Measurements from ENCODE around the gene ABHD12.

Gene ABHD12

GRCh38 chr20:25327521-25328235, 63.0 kb downstream of the ABHD12 start:
- no CpG with 5 or more reads among the region's 7 CpGs for WGBS (ENCODE audit: extremely low coverage, insufficient coverage, low lambda C conversion rate)
- Histone ChIP-seq H3K4me3 (ENCODE audit: low read length) (no peak overlapping the region), H3K36me3 (ENCODE audit: control insufficient read depth, insufficient read depth, low read length) (no peaks in the 10 kb centered on the region), H2AK5ac (ENCODE audit: low read length) (no peak overlapping the region), H3K18ac (ENCODE audit: low read length) (no peak overlapping the region), H3K4ac (ENCODE audit: low read depth, low read length) (no peak overlapping the region), H3K4me1 (ENCODE audit: control insufficient read depth, low read depth, low read length) (peaks cover 2% of the 10 kb centered on the region), H3K27ac (ENCODE audit: low read depth, low read length) (no peak overlapping the region), H3K79me2 (ENCODE audit: control insufficient read depth, insufficient read depth, low read length) (no peaks in the 10 kb centered on the region), H2BK120ac (ENCODE audit: low read depth, low read length) (no peak overlapping the region), H3K56ac (ENCODE audit: low read length) (no peak overlapping the region), H3K9ac (ENCODE audit: low read length) (no peak overlapping the region), H4K5ac (ENCODE audit: low read length) (no peak overlapping the region), H3K4me2 (ENCODE audit: low read length) (no peak overlapping the region), H2BK15ac (replicated peaks; ENCODE audit: low read depth) (no peak overlapping the region), H4K8ac (ENCODE audit: low read depth, low read length) (no peak overlapping the region), H2BK5ac (ENCODE audit: low read length) (no peak overlapping the region), H3K27me3 (ENCODE audit: insufficient read depth, low read length, poor library complexity) (no peaks in the 10 kb centered on the region), H3K23ac (ENCODE audit: low read length) (no peak overlapping the region), H3K79me1 (ENCODE audit: low read length) (peaks cover 15% of the 10 kb centered on the region)
- no peak for DNase-seq

- Histone ChIP-seq H3K79me2 (ENCODE audit: control insufficient read depth, insufficient read depth, low read length) (no peaks in the 10 kb centered on the region), H3K4me2 (ENCODE audit: low read length) (no peak overlapping the region), H3K4ac (ENCODE audit: low read depth, low read length) (no peak overlapping the region), H3K56ac (ENCODE audit: low read length) (no peak overlapping the region), H2AK5ac (ENCODE audit: low read length) (no peak overlapping the region), H2BK120ac (ENCODE audit: low read depth, low read length) (no peak overlapping the region), H3K9ac (ENCODE audit: low read length) (no peak overlapping the region), H2BK5ac (ENCODE audit: low read length) (no peak overlapping the region), H4K5ac (ENCODE audit: low read length) (no peak overlapping the region), H3K4me1 (ENCODE audit: control insufficient read depth, low read depth, low read length) (peaks cover 2% of the 10 kb centered on the region), H3K27ac (ENCODE audit: low read depth, low read length) (no peak overlapping the region), H3K23ac (ENCODE audit: low read length) (no peak overlapping the region), H3K27me3 (ENCODE audit: insufficient read depth, low read length, poor library complexity) (no peaks in the 10 kb centered on the region), H3K4me3 (ENCODE audit: low read length) (no peak overlapping the region), H3K18ac (ENCODE audit: low read length) (no peak overlapping the region), H3K36me3 (ENCODE audit: control insufficient read depth, insufficient read depth, low read length) (no peaks in the 10 kb centered on the region), H4K8ac (ENCODE audit: low read depth, low read length) (no peak overlapping the region), H3K79me1 (ENCODE audit: low read length) (peaks cover 18% of the 10 kb centered on the region), H2BK15ac (replicated peaks; ENCODE audit: low read depth) (no peak overlapping the region)
- WGBS (ENCODE audit: extremely low coverage, insufficient coverage, low lambda C conversion rate): no CpG with 5 or more reads among the region's 2 CpGs
- no peak for DNase-seq
Measured at GRCh38 chr20:25325997-25326396, 64.6 kb downstream of the ABHD12 start.

- H3K9ac ChIP-seq (ENCODE audit: low read length): no peak overlapping the region
- H3K27ac ChIP-seq (ENCODE audit: low read depth, low read length): no peak overlapping the region
- peaks cover 18% of the 10 kb centered on the region for H3K79me1 ChIP-seq (ENCODE audit: low read length)
- no peak overlapping the region for H3K4me2 ChIP-seq (ENCODE audit: low read length)
- no peaks in the 10 kb centered on the region for H3K79me2 ChIP-seq (ENCODE audit: control insufficient read depth, insufficient read depth, low read length)
- H3K4me1 ChIP-seq (ENCODE audit: control insufficient read depth, low read depth, low read length): peaks cover 2% of the 10 kb centered on the region
- no peak for DNase-seq
- H4K5ac ChIP-seq (ENCODE audit: low read length): no peak overlapping the region
- no peak overlapping the region for H3K4me3 ChIP-seq (ENCODE audit: low read length)
- H3K18ac ChIP-seq (ENCODE audit: low read length): no peak overlapping the region
- H2AK5ac ChIP-seq (ENCODE audit: low read length): no peak overlapping the region
- H4K8ac ChIP-seq (ENCODE audit: low read depth, low read length): no peak overlapping the region
- no peak overlapping the region for H3K23ac ChIP-seq (ENCODE audit: low read length)
- H2BK15ac ChIP-seq (replicated peaks; ENCODE audit: low read depth): no peak overlapping the region
- H3K4ac ChIP-seq (ENCODE audit: low read depth, low read length): no peak overlapping the region
- H2BK5ac ChIP-seq (ENCODE audit: low read length): no peak overlapping the region
- no peak overlapping the region for H2BK120ac ChIP-seq (ENCODE audit: low read depth, low read length)
- WGBS (ENCODE audit: extremely low coverage, insufficient coverage, low lambda C conversion rate): no CpG with 5 or more reads among the region's 3 CpGs
- H3K56ac ChIP-seq (ENCODE audit: low read length): no peak overlapping the region
- no peaks in the 10 kb centered on the region for H3K36me3 ChIP-seq (ENCODE audit: control insufficient read depth, insufficient read depth, low read length)
- H3K27me3 ChIP-seq (ENCODE audit: insufficient read depth, low read length, poor library complexity): no peaks in the 10 kb centered on the region
Measured at GRCh38 chr20:25325073-25325472, 65.6 kb downstream of the ABHD12 start.

GRCh38 chr20:25324412-25324811, 66.2 kb downstream of the ABHD12 start:
- no peak overlapping the region for H2BK15ac ChIP-seq (replicated peaks; ENCODE audit: low read depth)
- no peak overlapping the region for H3K18ac ChIP-seq (ENCODE audit: low read length)
- no peak overlapping the region for H3K27ac ChIP-seq (ENCODE audit: low read depth, low read length)
- no peak overlapping the region for H3K4me3 ChIP-seq (ENCODE audit: low read length)
- no peaks in the 10 kb centered on the region for H3K79me2 ChIP-seq (ENCODE audit: control insufficient read depth, insufficient read depth, low read length)
- H2BK5ac ChIP-seq (ENCODE audit: low read length): no peak overlapping the region
- H3K23ac ChIP-seq (ENCODE audit: low read length): no peak overlapping the region
- no peak overlapping the region for H3K4ac ChIP-seq (ENCODE audit: low read depth, low read length)
- no peak overlapping the region for H4K8ac ChIP-seq (ENCODE audit: low read depth, low read length)
- H3K9ac ChIP-seq (ENCODE audit: low read length): no peak overlapping the region
- H3K36me3 ChIP-seq (ENCODE audit: control insufficient read depth, insufficient read depth, low read length): no peaks in the 10 kb centered on the region
- no peak overlapping the region for H2AK5ac ChIP-seq (ENCODE audit: low read length)
- no peaks in the 10 kb centered on the region for H3K27me3 ChIP-seq (ENCODE audit: insufficient read depth, low read length, poor library complexity)
- peaks cover 2% of the 10 kb centered on the region for H3K4me1 ChIP-seq (ENCODE audit: control insufficient read depth, low read depth, low read length)
- peaks cover 21% of the 10 kb centered on the region for H3K79me1 ChIP-seq (ENCODE audit: low read length)
- no CpG with 5 or more reads among the region's 5 CpGs for WGBS (ENCODE audit: extremely low coverage, insufficient coverage, low lambda C conversion rate)
- H3K56ac ChIP-seq (ENCODE audit: low read length): no peak overlapping the region
- no peak for DNase-seq
- no peak overlapping the region for H4K5ac ChIP-seq (ENCODE audit: low read length)
- H3K4me2 ChIP-seq (ENCODE audit: low read length): no peak overlapping the region
- H2BK120ac ChIP-seq (ENCODE audit: low read depth, low read length): no peak overlapping the region

GRCh38 chr20:25323496-25324246, 67.0 kb downstream of the ABHD12 start:
- H2AK5ac ChIP-seq (ENCODE audit: low read length): no peak overlapping the region
- no peaks in the 10 kb centered on the region for H3K36me3 ChIP-seq (ENCODE audit: control insufficient read depth, insufficient read depth, low read length)
- no peaks in the 10 kb centered on the region for H3K27me3 ChIP-seq (ENCODE audit: insufficient read depth, low read length, poor library complexity)
- no CpG with 5 or more reads among the region's 12 CpGs for WGBS (ENCODE audit: extremely low coverage, insufficient coverage, low lambda C conversion rate)
- no peak overlapping the region for H3K4me2 ChIP-seq (ENCODE audit: low read length)
- no peak overlapping the region for H4K8ac ChIP-seq (ENCODE audit: low read depth, low read length)
- no peak overlapping the region for H4K5ac ChIP-seq (ENCODE audit: low read length)
- no peak for DNase-seq
- no peak overlapping the region for H3K56ac ChIP-seq (ENCODE audit: low read length)
- no peak overlapping the region for H2BK15ac ChIP-seq (replicated peaks; ENCODE audit: low read depth)
- no peaks in the 10 kb centered on the region for H3K79me2 ChIP-seq (ENCODE audit: control insufficient read depth, insufficient read depth, low read length)
- H3K27ac ChIP-seq (ENCODE audit: low read depth, low read length): no peak overlapping the region
- H2BK5ac ChIP-seq (ENCODE audit: low read length): no peak overlapping the region
- H3K4me3 ChIP-seq (ENCODE audit: low read length): no peak overlapping the region
- H3K18ac ChIP-seq (ENCODE audit: low read length): no peak overlapping the region
- peaks cover 18% of the 10 kb centered on the region for H3K79me1 ChIP-seq (ENCODE audit: low read length)
- no peak overlapping the region for H2BK120ac ChIP-seq (ENCODE audit: low read depth, low read length)
- no peak overlapping the region for H3K4ac ChIP-seq (ENCODE audit: low read depth, low read length)
- H3K4me1 ChIP-seq (ENCODE audit: control insufficient read depth, low read depth, low read length): peaks cover 2% of the 10 kb centered on the region
- H3K9ac ChIP-seq (ENCODE audit: low read length): no peak overlapping the region
- H3K23ac ChIP-seq (ENCODE audit: low read length): peak overlapping the region; percentile 50
